ENCODE measurements around the gene AFMID.
"Not testable (repeated sequence)": the region's sequence is repeated elsewhere in the genome, so short reads cannot be mapped to it uniquely, and the experiment has no call there.

Gene AFMID

DNA sequence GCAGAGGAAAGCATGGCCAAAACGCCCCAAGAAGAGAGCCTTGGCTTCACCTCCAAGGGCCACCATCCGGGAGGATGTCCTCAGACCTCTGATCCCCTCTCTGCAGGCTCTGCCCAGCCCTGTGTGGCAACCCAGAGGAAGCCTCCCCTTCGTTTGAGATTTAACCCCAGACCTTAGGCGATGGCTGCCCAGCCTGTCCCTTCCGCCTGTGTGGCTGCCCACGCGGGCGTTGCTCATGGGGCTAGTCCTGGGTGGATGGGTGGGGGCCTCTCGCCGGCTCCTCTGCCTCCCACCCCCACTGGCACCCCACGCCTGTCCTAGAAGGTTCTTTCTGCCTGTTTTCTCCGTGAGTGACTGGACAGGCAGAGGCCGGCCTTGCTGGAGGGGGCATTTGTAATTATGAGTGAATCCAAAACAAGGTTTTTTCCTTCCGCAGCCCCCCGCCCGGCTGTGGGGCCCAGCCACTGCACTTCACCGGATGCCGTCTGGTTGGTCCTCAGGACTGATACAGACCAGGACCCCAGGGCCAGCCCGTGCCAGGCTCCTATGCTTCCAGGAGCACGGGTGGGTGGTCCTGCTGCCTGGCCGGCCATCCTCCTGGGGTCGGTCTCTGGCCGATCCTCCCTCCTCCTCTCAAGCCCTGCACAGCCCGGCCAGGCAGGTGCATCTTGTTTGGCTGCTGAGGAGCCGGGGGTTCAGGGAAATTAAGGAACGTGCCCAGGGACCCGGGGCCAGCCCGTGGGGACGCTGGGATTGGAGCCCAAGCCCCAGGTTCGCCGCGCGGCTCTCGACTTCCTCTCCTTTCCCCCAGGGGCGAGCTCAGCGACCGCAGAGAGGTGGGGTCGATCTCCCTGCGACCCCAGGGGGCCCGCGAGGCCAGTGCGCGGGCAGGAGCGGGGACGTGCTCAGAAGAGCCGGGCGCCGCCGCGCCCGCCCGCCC is 44.1 kb downstream of the AFMID start, which contains the start of gene TMEM235:
Gene TMEM235, plus strand, starts transcription at position 636 of the 940 bp plus-strand sequence. CDS start 393 bp downstream, outside the sequence.
- DNase-seq (ENCODE audit: extremely low read depth, insufficient read length): no peak
- Histone ChIP-seq H3K4me3 (replicated peaks; ENCODE audit: low read depth, low read length) (no peak within 1 kb of the TSS), H3K27me3 (replicated peaks; ENCODE audit: control insufficient read depth, insufficient read depth, low read length) (peaks cover 2% of the 10 kb centered on the region; the same call in 1 of the 2 replicates), H3K36me3 (ENCODE audit: control insufficient read depth, insufficient read depth, low read length) (no peaks in the 10 kb centered on the region)
- TF ChIP-seq, protein P1, sequence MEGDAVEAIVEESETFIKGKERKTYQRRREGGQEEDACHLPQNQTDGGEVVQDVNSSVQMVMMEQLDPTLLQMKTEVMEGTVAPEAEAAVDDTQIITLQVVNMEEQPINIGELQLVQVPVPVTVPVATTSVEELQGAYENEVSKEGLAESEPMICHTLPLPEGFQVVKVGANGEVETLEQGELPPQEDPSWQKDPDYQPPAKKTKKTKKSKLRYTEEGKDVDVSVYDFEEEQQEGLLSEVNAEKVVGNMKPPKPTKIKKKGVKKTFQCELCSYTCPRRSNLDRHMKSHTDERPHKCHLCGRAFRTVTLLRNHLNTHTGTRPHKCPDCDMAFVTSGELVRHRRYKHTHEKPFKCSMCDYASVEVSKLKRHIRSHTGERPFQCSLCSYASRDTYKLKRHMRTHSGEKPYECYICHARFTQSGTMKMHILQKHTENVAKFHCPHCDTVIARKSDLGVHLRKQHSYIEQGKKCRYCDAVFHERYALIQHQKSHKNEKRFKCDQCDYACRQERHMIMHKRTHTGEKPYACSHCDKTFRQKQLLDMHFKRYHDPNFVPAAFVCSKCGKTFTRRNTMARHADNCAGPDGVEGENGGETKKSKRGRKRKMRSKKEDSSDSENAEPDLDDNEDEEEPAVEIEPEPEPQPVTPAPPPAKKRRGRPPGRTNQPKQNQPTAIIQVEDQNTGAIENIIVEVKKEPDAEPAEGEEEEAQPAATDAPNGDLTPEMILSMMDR (IDR thresholded peaks at IDR 0.05; ENCODE audit: insufficient read depth, low read length, poor library complexity, severe bottlenecking): no peak

DNA sequence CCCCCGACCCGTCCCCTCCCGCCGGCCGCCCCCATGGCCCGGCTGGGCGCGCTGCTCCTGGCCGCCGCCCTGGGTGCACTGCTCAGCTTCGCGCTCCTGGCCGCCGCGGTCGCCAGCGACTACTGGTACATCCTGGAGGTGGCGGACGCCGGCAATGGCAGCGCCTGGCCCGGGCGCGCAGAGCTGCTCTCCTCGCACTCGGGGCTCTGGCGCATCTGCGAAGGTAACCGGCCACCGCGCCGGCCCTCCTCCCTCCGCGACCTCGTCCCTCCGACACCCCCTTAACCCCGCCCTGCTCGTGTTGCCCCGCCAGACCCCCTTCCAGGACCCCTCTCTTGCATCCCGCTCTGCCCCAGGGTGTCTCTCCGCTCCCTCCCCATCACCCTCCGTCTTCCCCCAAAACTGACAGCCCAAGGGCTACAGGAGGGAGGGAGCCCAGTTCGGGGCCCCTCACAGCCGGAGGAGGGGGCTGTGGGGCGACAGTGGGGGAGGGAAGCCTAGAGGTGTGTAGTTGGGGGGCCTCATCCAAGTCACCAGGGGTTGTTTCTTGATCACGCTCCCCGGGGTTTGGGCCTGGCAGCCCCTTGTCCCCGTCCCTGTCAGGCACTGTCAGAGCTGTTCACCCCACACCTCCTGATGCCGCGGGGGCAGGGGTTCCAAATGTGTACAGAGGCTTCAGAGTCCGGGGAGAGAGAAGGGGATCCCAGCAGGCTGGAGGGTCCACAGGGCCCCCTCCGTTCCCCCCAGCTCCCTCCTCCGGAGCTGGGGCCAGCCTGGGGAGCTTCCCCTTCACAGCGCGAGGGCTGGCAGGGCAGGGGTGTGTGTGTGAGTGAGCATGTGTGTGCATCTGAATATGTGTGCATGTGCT is 45.1 kb downstream of the AFMID start:
- no peak overlapping the region for H3K4me3 ChIP-seq (replicated peaks; ENCODE audit: low read depth, low read length)
- DNase-seq (ENCODE audit: extremely low read depth, insufficient read length): no peak
- H3K36me3 ChIP-seq (ENCODE audit: control insufficient read depth, insufficient read depth, low read length): no peaks in the 10 kb centered on the region
- peaks cover 2% of the 10 kb centered on the region; the same call in 1 of the 2 replicates for H3K27me3 ChIP-seq (replicated peaks; ENCODE audit: control insufficient read depth, insufficient read depth, low read length)
- TF ChIP-seq, protein P1 (IDR thresholded peaks at IDR 0.05; ENCODE audit: insufficient read depth, low read length, poor library complexity, severe bottlenecking): no peak

DNA sequence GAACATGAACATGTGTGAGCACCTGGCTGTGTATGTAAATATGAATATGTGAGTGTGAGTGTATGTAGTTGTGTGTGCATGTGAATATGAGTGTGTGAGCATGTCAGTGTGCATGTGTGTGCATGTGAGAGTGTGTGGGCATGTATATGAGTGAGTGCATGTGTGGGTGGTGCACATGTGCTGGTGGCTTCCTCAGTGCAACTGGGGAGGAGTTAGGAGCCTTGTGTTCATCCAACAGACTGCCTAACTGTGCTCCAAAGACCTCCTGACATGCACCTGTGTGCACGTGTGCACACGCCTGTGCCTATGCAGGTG is 45.7 kb downstream of the AFMID start:
- Histone ChIP-seq H3K36me3 (ENCODE audit: control insufficient read depth, insufficient read depth, low read length) (no peaks in the 10 kb centered on the region), H3K4me3 (replicated peaks; ENCODE audit: low read depth, low read length) (no peak overlapping the region), H3K27me3 (replicated peaks; ENCODE audit: control insufficient read depth, insufficient read depth, low read length) (peaks cover 2% of the 10 kb centered on the region; the same call in 1 of the 2 replicates)
- DNase-seq (ENCODE audit: extremely low read depth, insufficient read length): no peak
- TF ChIP-seq, protein P1 (IDR thresholded peaks at IDR 0.05; ENCODE audit: insufficient read depth, low read length, poor library complexity, severe bottlenecking): no peak

DNA sequence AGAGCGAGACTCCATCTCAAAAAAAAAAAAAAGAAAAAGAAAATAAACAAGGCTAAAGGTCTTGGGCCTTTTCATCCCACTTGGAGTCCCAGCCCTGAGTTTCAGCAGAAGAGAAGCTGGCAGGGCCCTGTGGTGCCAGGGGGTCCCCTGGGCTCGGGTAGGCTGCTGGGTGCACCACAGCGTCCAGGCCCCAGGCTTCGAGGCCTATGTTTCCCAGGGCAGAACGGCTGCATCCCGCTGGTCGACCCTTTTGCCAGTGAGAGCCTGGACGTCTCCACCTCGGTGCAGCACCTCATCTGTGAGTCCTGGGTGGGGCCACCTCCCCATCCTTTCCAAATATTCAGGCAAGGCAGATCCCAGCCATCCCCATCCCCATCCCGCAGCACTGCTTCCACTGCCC is 46.5 kb downstream of the AFMID start:
- no peaks in the 10 kb centered on the region for H3K36me3 ChIP-seq (ENCODE audit: control insufficient read depth, insufficient read depth, low read length)
- H3K4me3 ChIP-seq (replicated peaks; ENCODE audit: low read depth, low read length): no peak overlapping the region
- no peak for DNase-seq (ENCODE audit: extremely low read depth, insufficient read length)
- TF ChIP-seq, protein P1 (IDR thresholded peaks at IDR 0.05; ENCODE audit: insufficient read depth, low read length, poor library complexity, severe bottlenecking): no peak
- peaks cover 2% of the 10 kb centered on the region; the same call in 1 of the 2 replicates for H3K27me3 ChIP-seq (replicated peaks; ENCODE audit: control insufficient read depth, insufficient read depth, low read length)

DNA sequence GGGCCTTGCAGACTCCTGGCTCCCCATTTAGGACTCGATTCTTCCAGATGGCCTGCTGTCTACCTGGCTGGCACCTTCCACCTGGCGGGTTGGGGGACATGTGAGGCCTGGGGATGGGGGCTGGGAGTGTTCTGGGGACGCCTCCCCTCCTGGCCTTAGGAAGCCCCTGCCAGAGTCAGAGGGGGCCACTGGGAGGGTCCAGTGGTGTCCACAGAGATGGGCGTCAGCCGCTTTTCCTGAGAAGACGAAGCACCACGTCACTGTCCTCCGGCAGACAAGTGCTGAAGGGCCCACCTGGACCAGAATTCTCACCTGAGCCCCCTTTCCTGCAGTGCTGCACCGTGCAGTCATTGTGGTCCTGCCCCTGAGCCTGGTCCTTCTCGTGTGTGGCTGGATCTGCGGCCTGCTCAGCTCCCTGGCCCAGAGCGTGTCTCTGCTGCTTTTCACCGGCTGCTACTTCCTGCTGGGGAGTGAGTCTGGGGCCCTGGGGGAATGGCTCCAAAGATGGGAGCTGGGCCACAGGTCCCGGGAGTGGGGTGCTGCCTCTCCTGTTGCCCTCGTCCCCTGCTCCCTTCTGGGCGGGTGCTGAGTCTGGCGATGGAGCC is 47.2 kb downstream of the AFMID start:
- TF ChIP-seq, protein P1 (IDR thresholded peaks at IDR 0.05; ENCODE audit: insufficient read depth, low read length, poor library complexity, severe bottlenecking): no peak
- H3K27me3 ChIP-seq (replicated peaks; ENCODE audit: control insufficient read depth, insufficient read depth, low read length): peaks cover 2% of the 10 kb centered on the region; the same call in 1 of the 2 replicates

DNA sequence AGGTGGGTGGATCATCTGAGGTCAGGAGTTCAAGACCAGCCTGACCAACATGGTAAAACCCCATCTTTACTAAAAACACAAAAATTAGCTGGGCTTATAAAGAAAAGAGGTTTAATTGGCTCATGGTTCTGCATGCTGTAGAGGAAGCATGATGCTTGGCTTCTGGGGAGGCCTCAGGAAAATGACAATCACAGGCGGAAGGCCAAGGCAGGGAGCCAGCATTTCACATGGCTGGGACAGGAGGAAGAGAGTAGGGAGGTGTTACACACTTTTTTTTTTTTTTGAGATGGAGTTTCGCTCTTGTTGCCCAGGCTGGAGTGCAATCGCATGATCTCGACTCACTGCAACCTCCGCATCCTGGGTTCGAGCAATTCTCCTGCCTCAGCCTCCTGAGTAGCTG is 47.9 kb downstream of the AFMID start:
- not testable (repeated sequence) for H3K4me3 ChIP-seq (replicated peaks; ENCODE audit: low read depth, low read length); DNase-seq (ENCODE audit: extremely low read depth, insufficient read length); H3K27me3 ChIP-seq (replicated peaks; ENCODE audit: control insufficient read depth, insufficient read depth, low read length); H3K36me3 ChIP-seq (ENCODE audit: control insufficient read depth, insufficient read depth, low read length)

More for the DNA sequence above, 47.2 kb downstream of the AFMID start:
- no peak for DNase-seq (ENCODE audit: extremely low read depth, insufficient read length)
- Histone ChIP-seq H3K36me3 (ENCODE audit: control insufficient read depth, insufficient read depth, low read length) (no peaks in the 10 kb centered on the region), H3K4me3 (replicated peaks; ENCODE audit: low read depth, low read length) (no peak overlapping the region)

All from GM06990 (cell line).